Testis (tissue), 3 donors: ENCODE data around the gene FMNL2. TPM values are rescaled to one million over a fixed set of nuclear protein-coding genes. Genes with fewer than 3 reads are reported as not detected.

Source experiments
- DNase-seq: peaks from one replicate; pipeline ENCODE4 v3.0.0-alpha.2; 2019
- H3K27ac ChIP-seq, 2 donors: fragments of 200-600 bp; sonication (generic); one replicate each; pipeline ENCODE4 v1.5.1; 2019
- H3K27me3 ChIP-seq: fragments of 200-600 bp; sonication (generic); one replicate; pipeline ENCODE4 v1.5.1; 2019
- H3K36me3 ChIP-seq: fragments of 200-600 bp; sonication (generic); one replicate; pipeline ENCODE4 v1.5.1; 2017; ENCODE audit warnings: low read depth; ENCODE audit errors: missing control alignments
- H3K4me1 ChIP-seq: fragments of 200-600 bp; sonication (generic); one replicate; pipeline ENCODE4 v1.5.1; 2019
- H3K4me3 ChIP-seq, 2 donors: fragments of 200-600 bp; sonication (generic); one replicate each; pipeline ENCODE4 v1.5.1; 2017 to 2019
- H3K9me3 ChIP-seq: fragments of 200-600 bp; sonication (generic); one replicate; pipeline ENCODE4 v1.5.1; 2017
- POLR2A ChIP-seq: fragments of 450-650 bp; IDR thresholded peaks from one replicate; pipeline ENCODE4 v1.6.1; 2017; ENCODE audit warnings: antibody characterized with exemption, mild to moderate bottlenecking, moderate library complexity
- WGBS, 2 donors: methylation state at CpG; one replicate each; pipeline ENCODE4 v1.1.5; 2018; 5-methylcytosine and 5-hydroxymethylcytosine counted together
- intact Hi-C: fragments of 100-400 bp; cut with DNase I; formaldehyde crosslinking; loops from one replicate; pipeline ENCODE4 v1.15.1; 2023; ENCODE audit warnings: low total_unique reads
- polyA plus RNA-seq: library from polyadenylated mRNA; stranded (reverse); fragments of 350-450 nt; fragmentation: Illumina TruSeq; extraction: RNeasy Lipid Tissue Mini Kit (QIAGEN cat#74804); gene quantifications from one replicate; pipeline ENCODE4 v1.2.3, GENCODE V29; 2014; ENCODE audit warnings: low read depth, low replicate concordance; ENCODE audit not compliant: insufficient read depth
- total RNA-seq, 2 donors: library from RNA; depleted of rRNA; stranded (reverse); fragments of >200 nt; gene quantifications; one replicate each; pipeline ENCODE4 v1.2.3, GENCODE V29; 2016
- TF ChIP-seq, protein P1 (sequence below), 3 experiments: fragments of 450-650 bp in 2 of 3; fragments of 200-600 bp in 1 of 3; sonication (generic) in 1 of 3; IDR thresholded peaks; one replicate each; pipeline ENCODE4 v1.5.1; 2016 to 2019; ENCODE audit warnings: antibody characterized with exemption in 3 of 3, mild to moderate bottlenecking in 2 of 3, moderate library complexity in 1 of 3

FMNL2 gene
- total and polyA plus RNA-seq, 3 donors from 2014 or later = 15.4 to 19.8 (median 16.8) TPM

DNA sequence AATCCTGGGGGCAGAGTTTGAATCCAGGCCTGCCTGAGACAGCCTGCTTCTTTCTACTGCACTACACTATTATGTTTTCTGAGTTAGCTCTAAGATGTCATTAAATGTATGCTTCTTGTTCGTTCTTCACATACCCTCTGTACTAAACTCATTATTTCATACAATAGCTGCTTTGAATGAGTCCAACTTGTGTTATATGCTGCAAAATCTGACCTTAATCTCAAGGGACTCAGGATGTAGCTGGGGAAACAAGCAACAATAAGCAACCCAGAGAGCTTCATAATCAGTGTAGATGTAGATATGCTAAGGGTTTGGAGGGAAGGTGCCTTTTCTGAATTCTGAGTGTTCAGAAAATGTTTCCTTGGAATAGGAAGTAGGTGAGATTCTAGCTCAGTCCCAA, 14.4 kb downstream of the FMNL2 start:
- no peaks in the 10 kb centered on the region for H3K36me3 ChIP-seq
- no peak overlapping the region for H3K27ac ChIP-seq
- 64 to 72% methylated on average over 1 of the region's 1 CpG for WGBS, 2 donors
- no peaks in the 10 kb centered on the region for H3K4me1 ChIP-seq
- no peak for DNase-seq
- TF ChIP-seq, protein P1, sequence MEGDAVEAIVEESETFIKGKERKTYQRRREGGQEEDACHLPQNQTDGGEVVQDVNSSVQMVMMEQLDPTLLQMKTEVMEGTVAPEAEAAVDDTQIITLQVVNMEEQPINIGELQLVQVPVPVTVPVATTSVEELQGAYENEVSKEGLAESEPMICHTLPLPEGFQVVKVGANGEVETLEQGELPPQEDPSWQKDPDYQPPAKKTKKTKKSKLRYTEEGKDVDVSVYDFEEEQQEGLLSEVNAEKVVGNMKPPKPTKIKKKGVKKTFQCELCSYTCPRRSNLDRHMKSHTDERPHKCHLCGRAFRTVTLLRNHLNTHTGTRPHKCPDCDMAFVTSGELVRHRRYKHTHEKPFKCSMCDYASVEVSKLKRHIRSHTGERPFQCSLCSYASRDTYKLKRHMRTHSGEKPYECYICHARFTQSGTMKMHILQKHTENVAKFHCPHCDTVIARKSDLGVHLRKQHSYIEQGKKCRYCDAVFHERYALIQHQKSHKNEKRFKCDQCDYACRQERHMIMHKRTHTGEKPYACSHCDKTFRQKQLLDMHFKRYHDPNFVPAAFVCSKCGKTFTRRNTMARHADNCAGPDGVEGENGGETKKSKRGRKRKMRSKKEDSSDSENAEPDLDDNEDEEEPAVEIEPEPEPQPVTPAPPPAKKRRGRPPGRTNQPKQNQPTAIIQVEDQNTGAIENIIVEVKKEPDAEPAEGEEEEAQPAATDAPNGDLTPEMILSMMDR (IDR thresholded peaks at IDR 0.05) = no peak
- no peak for TF ChIP-seq POLR2A
- no peaks in the 10 kb centered on the region for H3K9me3 ChIP-seq
- H3K27me3 ChIP-seq = no peaks in the 10 kb centered on the region
- no peak overlapping the region for H3K4me3 ChIP-seq
- intact Hi-C loops = no loop called here

GRCh38 chr2:152350155-152350679, 15.2 kb downstream of the FMNL2 start:
- TF ChIP-seq, protein P1 (IDR thresholded peaks at IDR 0.05) = no peak
- no peak for TF ChIP-seq POLR2A
- WGBS, 2 donors = 85 to 89% methylated on average over 5 of the region's 5 CpGs
- H3K4me1 ChIP-seq = no peaks in the 10 kb centered on the region
- intact Hi-C loops = no loop called here
- H3K27me3 ChIP-seq = no peaks in the 10 kb centered on the region
- no peak overlapping the region for H3K27ac ChIP-seq
- no peaks in the 10 kb centered on the region for H3K9me3 ChIP-seq
- H3K36me3 ChIP-seq = no peaks in the 10 kb centered on the region
- no peak for DNase-seq
- no peak overlapping the region for H3K4me3 ChIP-seq

GRCh38 chr2:152352616-152353015, 17.6 kb downstream of the FMNL2 start:
- Histone ChIP-seq H3K27me3 (no peaks in the 10 kb centered on the region), H3K4me1 (no peaks in the 10 kb centered on the region), H3K36me3 (no peaks in the 10 kb centered on the region), H3K27ac (no peak overlapping the region), H3K9me3 (no peaks in the 10 kb centered on the region), H3K4me3 (no peak overlapping the region)
- TF ChIP-seq POLR2A = no peak
- TF ChIP-seq, protein P1 (IDR thresholded peaks at IDR 0.05) = no peak
- intact Hi-C loops = no loop called here
- DNase-seq = no peak

- H3K27ac ChIP-seq = no peak overlapping the region
- no peak for TF ChIP-seq POLR2A
- TF ChIP-seq, protein P1 (IDR thresholded peaks at IDR 0.05) = no peak
- H3K4me3 ChIP-seq = no peak overlapping the region
- intact Hi-C loops = no loop called here
- H3K4me1 ChIP-seq = no peaks in the 10 kb centered on the region
- no peaks in the 10 kb centered on the region for H3K36me3 ChIP-seq
- no peaks in the 10 kb centered on the region for H3K9me3 ChIP-seq
- 95 to 97% methylated on average over 2 of the region's 2 CpGs for WGBS, 2 donors
- no peaks in the 10 kb centered on the region for H3K27me3 ChIP-seq
- no peak for DNase-seq
These were observed 18.4 kb downstream of the FMNL2 start for GRCh38 chr2:152353364-152353763.

DNA sequence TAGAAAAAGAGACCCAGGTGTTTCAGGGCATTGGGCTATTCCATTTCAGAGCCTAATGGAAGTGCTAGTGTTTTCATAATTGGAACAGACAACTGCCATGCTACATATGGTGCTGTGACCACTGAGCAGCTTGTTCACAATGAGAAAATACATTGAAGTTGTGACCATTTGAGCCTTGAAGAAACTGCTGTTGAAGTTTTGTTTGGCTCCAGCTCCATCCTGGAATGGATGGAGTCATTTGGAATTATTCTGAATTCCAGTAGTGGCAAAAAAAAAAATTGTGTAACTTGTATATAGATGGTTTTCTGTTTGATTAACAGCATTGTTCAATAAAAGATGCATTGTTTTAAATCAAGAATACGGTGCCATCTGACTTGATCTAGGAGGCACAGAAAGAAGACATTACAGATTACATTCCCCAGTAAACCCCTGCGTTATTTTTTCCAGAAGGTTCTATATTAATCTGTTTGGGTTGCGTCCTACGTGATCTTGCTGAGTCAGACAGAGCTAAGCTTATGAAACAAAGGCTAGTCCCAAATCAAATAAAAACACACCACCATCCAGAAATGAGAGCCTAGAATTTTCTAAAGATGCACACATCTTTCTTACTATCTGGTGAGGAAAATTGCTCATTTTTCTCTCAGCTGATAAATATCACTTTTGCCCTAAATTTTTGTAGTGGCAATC, 19.2 kb downstream of the FMNL2 start:
- Histone ChIP-seq H3K4me1 (no peaks in the 10 kb centered on the region), H3K4me3 (no peak overlapping the region), H3K9me3 (no peaks in the 10 kb centered on the region), H3K27me3 (no peaks in the 10 kb centered on the region), H3K27ac (no peak overlapping the region), H3K36me3 (no peaks in the 10 kb centered on the region)
- TF ChIP-seq POLR2A = no peak
- TF ChIP-seq, protein P1 (IDR thresholded peaks at IDR 0.05) = no peak
- WGBS, 2 donors = 53 to 67% methylated on average over 4 of the region's 4 CpGs
- no peak for DNase-seq
- intact Hi-C loops = no loop called here
